ENCODE measurements around the gene TLE3.

- TF ChIP-seq CTCF (IDR thresholded peaks at IDR 0.05) = no peak
- TF ChIP-seq POLR2A (IDR thresholded peaks at IDR 0.05) = no peak
- no peak for TF ChIP-seq EP300 (IDR thresholded peaks at IDR 0.05)
These were observed 31.3 kb downstream of the TLE3 start for GRCh38 chr15:70066447-70066846.
